GM19328 (cell line): ENCODE measurements around the gene OSTF1.

Experiments used
- ATAC-seq: cut with Tn5 transposase; IDR thresholded peaks from one replicate; pipeline ENCODE4 v1.9.1; 2021; ENCODE audit warnings: mild to moderate bottlenecking, moderate library complexity; ENCODE audit not compliant: unreplicated experiment

Gene OSTF1

DNA sequence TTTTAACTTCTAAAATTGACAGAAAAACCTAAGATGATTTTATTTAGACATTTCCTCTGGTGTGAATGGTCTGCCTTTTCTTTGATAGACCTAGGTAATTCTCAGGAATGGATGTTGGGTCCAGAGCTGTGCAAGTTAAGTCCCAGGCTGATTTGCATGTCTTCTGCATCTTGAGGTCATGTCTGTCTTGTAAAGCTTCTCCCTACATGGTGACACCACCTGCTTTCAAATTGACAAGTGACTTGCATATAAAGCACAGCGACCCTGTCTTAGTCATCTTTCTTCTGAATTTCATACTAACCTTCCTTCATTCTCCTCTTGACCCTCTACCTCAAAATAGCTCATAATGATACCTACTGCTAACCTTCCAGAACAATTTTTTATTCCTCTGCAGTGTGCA is 29.2 kb downstream of the OSTF1 start:
- no peak for ATAC-seq

DNA sequence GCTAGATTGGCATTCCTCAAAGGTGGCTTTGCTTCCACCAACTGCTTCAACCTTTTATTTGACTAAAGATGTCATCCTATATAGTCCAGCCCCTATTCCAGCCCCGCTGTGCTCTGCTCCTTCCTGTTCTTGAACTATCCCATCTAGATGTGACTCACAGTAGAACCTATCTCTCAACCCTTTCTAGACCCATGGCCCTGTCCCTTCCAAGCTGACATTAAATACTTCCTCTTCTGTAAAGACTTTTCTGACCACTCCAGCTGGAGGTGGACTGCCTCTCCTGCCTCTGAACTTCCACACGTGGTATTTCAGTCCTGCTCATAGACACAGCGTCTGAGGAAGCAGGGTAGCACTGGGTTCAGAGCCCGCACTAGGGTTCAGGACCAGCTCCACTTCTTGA is 32.4 kb downstream of the OSTF1 start:
- no peak for ATAC-seq

DNA sequence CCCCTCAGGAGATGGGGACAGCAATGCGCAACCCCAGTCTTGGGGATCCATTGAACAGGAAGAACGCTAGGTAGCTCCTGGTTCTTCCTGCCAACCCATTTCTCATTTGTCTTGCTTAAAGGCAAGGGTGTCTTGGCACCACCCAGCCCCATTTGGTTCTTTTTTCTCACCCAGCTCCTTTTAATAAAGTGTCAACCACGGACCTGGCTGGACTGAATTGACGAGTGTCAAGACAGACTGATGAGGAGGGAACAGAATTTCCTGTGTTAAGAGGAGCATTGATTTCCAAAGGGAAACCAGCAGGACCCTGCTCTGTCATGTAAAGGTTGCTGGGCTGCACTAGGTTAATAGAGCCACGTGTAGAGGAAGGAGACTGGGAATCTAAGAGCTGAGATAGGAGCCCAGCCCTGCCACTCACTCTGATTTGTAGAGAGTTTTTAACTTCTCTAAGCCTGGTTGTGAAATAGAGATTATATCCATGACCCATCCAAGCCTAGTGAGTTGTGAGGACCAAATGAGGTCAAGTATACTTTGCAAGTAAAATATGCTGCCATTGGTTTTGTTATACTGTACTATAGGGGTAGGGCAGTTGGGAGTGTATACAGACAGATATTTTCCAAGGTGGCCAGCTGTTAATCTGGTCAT is 33.7 kb downstream of the OSTF1 start:
- no peak for ATAC-seq

DNA sequence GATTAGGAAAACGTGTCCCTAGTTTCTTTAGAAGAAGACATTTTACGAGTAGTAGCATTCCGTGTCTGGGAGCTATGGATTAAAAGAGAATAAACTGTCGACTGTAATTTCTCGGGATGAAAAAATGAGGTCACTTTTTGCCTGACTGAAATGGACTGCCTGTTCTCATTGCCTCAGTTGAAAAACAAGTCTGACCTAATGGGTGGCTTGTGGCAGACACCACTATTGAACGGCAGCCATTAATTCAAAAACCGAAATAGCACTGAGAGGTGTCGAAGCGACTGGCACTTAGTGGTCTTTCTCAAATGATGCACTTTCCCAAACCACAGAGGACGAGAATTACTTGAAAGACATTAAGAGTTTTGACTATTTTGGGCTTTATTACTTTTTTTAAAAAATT is 35.4 kb downstream of the OSTF1 start:
- no peak for ATAC-seq

- ATAC-seq = no peak
Measured at GRCh38 chr9:75128535-75128934, 40.2 kb downstream of the OSTF1 start.

- no peak for ATAC-seq
Measured at GRCh38 chr9:75130172-75130571, 41.9 kb downstream of the OSTF1 start.

DNA sequence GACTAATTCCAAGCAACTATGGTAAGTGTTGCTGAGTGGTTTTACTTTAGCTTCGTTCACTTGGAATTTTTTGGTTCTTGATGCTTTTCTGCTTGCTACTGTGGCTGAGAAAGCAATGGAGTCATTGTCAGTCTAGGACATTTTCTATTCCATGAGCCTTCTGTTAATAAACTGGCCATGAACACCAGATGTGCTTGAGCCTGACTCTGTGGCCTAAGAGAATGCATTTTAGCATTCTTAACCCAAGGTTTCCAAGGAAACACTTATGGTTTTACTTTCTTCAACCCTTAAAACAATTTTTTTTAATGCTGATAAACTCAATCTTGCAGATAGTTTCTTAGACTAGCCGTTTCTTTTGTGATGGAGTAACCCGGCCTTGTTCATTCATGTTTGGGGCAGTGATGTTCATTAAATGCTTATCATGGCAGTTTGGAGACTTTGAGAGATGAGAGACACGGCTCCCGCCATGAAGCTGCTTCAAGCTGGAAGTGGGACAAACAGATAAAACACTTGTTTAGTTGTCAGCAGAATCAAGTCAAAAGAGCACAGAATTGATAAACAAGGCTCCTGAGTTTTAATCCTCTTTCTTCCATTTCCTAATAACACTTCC is 42.4 kb downstream of the OSTF1 start:
- ATAC-seq = no peak

DNA sequence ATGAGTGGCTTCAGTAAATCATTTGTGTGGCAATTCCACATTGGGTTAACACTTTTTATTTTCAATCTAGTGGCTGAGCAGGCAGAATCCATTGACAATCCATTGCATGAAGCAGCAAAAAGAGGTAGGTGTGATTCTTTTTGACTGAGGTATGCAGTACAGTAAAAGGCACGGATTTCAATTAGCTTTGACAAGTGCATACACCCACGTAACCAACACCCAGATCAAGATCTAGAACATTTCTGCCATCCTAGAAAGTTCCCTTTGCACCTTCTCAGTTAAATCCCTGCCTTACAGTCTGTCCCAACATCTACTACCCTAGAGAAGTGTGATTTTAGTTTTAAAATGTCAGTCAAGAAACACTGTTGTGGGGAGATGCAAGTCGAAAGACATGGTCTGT is 43.4 kb downstream of the OSTF1 start:
- no peak for ATAC-seq

DNA sequence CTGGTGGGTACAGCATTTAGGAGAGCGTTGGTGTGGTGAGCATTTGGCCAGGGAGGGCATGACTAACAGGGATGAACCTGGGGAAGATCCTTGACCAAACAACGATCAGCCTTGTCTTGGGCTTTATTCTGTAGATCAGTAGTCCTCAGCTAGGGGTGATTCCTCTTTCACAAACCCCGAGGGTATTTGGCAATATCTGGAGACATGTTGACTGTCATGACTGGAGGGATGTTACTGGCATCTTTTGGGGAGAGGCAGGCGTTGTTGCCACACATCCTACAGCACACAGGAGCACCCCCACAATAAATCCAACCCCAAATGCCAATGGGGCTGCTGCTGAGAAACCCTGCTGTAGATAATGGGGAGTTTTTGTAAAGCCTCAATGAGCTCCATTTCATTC is 43.9 kb downstream of the OSTF1 start:
- no peak for ATAC-seq

DNA sequence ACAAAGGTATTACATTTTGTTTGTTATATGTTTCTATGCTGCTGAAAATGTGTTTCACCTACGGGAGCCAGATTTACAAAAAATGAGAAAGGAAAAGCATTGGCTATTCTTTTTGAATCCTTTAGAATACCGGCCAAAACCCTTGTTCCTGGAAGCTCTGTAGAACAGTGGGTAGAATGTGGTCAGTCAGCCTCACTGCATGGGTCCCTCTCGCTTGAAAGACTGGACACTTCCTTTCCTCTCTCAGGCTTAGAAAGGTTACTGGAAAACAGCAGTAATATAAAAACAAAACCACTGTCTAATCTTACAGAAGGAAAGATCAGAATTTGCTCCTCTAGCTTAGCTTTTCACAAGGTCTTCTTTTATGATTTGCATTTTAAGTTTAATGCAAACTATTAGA is 45.1 kb downstream of the OSTF1 start:
- no peak for ATAC-seq

DNA sequence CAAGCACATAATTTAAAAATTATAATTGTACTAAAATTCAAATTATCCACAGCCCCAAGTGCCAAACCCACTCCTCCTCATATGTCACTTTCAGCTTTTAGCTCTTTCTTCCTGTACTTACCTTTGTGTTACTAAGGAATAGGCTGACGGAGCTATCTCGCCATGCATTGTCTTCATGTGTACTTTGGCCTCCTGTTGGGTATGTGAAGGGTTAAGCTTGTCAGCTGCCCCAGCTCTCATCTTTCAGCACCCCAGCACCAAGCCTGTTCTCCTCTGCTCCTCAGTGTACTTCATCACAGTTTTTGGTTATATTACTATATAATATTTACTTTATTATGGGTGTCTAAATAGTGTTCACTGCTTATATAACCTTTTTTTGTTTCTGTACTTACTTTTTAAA is 46.2 kb downstream of the OSTF1 start:
- no peak for ATAC-seq

- no peak for ATAC-seq
Measured at GRCh38 chr9:75138260-75139040, 50.1 kb downstream of the OSTF1 start.

DNA sequence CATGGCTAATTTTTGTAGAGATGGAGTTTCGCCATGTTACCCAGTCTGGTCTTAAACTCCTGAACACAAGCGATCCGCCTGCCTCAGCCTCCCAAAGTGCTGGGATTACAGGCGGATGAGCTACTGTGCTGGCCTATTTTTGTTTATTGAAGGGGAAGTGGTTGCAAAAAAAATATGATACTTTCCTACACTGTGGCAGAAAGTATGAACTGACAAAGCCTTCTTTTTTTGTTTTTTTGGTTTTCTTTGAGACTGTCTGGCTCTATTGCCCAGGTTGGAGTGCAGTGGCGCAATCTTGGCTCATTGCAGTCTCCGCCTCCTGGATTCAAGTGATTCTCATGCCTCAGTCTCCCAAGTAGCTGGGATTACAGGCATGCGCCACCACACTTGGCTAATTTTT is 50.9 kb downstream of the OSTF1 start:
- no peak for ATAC-seq

- no peak for ATAC-seq
Measured at GRCh38 chr9:75140261-75140660, 51.9 kb downstream of the OSTF1 start.

DNA sequence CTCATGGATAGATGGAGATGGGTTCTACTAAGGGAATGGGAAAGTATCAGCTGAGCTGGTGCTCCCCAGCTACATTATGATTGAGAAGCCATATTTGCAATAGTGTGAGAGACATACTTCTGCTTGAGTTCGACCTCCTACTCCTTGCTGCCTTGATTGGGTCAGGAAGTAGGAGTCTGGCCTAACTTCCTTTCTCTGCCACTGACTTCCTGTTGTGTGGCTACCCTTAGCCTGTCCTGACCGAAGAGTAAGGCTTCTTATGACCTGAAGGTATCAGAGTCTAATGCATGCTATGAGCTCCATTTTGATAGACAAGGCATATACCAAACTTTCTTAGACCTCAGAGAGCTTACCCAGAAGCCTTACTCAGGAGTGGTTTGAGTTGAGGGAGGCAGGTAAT is 53.9 kb downstream of the OSTF1 start:
- ATAC-seq = no peak

DNA sequence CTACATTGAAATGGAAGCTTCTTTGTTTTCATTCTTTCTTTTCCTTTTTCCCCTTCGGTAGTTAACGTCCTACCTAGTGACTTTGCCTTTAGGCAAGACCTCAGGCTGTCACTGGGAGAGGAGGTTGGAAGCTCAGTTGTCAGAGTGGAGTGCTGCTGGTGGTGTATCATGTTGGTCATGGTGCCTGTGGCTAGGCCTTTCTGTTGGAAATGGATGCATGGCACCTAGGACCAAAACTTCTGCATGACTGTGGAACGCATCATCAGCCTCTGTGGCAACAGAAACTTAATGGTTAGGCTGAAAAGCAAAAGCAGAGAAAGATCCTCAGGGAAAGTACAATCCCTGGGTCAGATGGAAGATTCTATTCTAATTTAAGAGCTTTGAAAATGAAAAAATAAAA is 57.9 kb downstream of the OSTF1 start:
- ATAC-seq = no peak

DNA sequence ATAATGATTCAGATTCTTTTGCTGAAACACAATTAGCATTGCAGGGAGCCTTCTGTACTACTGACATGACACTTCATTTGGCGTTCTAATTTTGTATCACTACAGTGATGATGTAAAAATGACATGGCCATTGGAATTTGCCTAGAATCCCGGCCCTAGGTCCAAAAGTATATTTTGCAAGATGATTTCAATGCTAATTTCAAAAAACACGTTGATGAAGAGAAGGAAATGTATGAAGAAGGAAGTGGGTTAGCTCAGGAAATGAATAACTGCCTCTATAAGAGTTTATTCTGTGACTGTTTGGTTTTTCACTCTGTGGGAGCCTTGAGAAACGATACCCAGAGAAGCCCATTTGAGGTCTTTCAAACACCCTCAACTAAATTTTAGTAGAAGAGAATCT is 59.3 kb downstream of the OSTF1 start:
- no peak for ATAC-seq

DNA sequence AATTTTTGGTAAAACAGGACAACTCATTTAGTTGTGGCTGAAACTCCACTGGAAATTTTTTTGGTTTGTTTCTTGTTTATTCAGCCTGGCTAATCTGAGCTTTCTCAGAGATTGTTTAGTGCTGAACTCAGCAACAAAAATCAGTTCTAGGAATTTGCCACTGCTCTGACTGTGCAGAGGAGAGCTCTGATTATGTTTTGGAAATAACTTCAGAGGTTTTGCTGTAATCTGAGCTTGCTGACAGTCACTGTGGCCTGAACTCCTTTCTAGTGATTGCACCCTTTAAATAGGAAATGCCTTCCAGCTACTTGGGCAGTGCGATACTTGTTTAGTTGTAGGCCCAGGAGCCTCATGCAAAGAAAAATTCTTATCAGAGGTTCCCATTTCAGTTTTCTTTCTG is 60.2 kb downstream of the OSTF1 start:
- ATAC-seq = no peak

GRCh38 chr9:75149841-75150241 is 61.5 kb downstream of the OSTF1 start:
- no peak for ATAC-seq

- no peak for ATAC-seq
Measured at GRCh38 chr9:75150512-75150911, 62.2 kb downstream of the OSTF1 start.

DNA sequence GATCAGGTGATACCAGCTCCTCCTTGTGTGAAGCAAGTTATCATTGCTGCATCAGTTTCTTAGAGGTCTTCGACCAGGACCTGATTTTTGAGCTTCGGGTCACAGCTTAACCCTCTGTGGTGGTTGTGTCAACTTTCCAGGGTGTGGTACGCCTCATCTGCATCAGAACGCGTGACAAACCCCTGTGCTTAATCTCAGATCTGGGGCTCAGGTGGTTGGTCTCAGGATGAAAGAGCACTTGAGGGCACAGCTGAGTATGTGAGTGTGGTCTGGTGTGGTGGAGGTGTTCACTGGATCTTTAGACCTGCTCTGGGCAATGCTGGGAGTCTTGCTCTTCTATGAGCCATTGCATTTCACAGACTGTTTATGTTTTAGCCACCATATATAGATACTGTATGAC is 64.1 kb downstream of the OSTF1 start:
- ATAC-seq = no peak

DNA sequence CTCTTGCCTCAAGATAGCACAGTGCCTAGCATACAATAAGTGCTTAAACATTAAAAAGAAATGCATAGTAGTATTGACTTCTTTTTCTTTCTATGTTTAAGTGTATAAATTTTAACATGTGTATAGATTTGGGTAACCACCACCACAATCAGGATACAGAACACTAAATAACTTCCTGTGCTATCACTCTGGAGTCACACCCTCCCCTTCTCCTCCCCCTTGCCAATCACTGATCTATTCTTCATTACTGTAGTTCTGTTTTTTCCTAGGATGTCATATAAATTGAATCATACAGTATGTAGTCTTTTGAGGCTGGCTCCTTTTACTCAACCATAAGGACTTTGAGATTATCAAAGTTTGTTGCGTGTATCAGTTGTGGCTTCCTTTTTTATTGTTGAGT is 68.5 kb downstream of the OSTF1 start:
- ATAC-seq = no peak
